ENCODE results near the gene DBET.
"Not testable (repeated sequence)": the region's sequence is repeated elsewhere in the genome, so short reads cannot be mapped to it uniquely, and the experiment has no call there.

DNA sequence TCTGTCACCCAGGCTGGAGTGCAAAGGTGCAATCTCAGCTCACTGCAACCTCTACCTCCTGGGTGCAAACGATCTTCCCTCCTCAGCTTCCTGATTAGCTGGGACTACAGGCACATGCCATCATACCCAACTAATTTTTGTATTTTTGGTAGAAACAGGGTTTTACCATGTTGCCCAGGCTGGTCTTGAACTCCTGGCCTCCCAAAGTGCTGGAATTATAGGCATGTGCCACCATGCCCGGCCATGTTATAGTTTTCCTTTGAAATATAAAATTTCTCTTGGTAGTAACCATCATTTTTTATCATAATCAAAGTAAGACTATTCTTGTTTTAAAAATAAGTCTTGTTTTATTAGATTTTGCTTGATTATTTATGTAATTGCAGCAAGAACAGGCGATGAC, 50.7 kb downstream of the DBET start:
- TF ChIP-seq, protein P1, sequence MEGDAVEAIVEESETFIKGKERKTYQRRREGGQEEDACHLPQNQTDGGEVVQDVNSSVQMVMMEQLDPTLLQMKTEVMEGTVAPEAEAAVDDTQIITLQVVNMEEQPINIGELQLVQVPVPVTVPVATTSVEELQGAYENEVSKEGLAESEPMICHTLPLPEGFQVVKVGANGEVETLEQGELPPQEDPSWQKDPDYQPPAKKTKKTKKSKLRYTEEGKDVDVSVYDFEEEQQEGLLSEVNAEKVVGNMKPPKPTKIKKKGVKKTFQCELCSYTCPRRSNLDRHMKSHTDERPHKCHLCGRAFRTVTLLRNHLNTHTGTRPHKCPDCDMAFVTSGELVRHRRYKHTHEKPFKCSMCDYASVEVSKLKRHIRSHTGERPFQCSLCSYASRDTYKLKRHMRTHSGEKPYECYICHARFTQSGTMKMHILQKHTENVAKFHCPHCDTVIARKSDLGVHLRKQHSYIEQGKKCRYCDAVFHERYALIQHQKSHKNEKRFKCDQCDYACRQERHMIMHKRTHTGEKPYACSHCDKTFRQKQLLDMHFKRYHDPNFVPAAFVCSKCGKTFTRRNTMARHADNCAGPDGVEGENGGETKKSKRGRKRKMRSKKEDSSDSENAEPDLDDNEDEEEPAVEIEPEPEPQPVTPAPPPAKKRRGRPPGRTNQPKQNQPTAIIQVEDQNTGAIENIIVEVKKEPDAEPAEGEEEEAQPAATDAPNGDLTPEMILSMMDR (IDR thresholded peaks at IDR 0.05): not testable (repeated sequence)
- TF ChIP-seq POLR2A (IDR thresholded peaks at IDR 0.05): not testable (repeated sequence)

Data from breast epithelium (tissue), 3 donors.